NK-92 (cell line): ENCODE data around the gene BLID.

ENCODE experiments used
- DNase-seq: peaks from one replicate; lab custom pipeline; 2025; ENCODE audit not compliant: unreplicated experiment; lab: John Stamatoyannopoulos, UW

The BLID gene

DNA sequence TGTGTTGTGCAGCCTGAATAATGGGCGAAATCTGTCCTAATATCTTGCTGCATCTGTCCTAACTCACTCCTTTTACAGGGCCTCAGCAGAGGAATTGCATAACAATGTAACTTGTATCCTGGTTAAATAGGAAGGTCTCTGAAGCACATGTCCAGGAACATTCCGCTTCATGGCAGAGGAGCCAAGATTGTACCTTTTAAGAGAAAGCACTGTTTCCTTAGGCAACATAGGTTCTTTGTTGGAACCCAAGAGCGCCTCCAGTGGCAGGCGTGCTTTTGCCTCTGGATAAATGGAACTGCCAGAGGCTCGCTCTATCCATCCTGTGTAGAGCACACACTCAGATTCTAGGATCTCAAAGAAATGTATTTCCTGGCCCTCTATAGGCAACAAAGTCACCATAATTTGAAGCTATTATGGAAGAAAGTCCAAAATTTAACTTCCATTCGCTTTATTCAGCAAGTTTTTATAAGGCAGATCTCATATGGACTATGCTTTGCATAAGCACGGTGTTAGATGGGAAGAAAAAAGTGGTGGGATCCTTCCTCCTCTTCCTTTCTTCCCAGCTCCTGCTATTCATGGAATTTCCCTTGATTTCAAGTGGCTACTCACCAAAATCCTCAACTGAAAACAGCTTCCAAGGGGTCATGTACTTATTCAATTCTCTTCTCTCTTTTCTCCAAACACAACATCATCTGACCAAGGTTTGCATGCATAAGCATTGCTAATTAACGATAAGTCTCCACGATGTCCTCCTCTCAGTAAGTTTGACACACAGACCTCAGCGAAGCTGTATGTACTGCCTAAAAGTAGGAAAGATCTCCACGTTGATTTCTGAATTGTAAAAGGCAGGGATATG, at the start of gene BLID:
Gene BLID, minus strand, starts transcription at position 692 of the 856 bp plus-strand sequence. Its CDS starts 293 bp downstream, at position 399.
- DNase-seq: no peak

GRCh38 chr11:122163053-122163819, 47.2 kb upstream of the BLID start:
- DNase-seq: no peak

GRCh38 chr11:122162095-122162494, 46.1 kb upstream of the BLID start:
- no peak for DNase-seq

DNA sequence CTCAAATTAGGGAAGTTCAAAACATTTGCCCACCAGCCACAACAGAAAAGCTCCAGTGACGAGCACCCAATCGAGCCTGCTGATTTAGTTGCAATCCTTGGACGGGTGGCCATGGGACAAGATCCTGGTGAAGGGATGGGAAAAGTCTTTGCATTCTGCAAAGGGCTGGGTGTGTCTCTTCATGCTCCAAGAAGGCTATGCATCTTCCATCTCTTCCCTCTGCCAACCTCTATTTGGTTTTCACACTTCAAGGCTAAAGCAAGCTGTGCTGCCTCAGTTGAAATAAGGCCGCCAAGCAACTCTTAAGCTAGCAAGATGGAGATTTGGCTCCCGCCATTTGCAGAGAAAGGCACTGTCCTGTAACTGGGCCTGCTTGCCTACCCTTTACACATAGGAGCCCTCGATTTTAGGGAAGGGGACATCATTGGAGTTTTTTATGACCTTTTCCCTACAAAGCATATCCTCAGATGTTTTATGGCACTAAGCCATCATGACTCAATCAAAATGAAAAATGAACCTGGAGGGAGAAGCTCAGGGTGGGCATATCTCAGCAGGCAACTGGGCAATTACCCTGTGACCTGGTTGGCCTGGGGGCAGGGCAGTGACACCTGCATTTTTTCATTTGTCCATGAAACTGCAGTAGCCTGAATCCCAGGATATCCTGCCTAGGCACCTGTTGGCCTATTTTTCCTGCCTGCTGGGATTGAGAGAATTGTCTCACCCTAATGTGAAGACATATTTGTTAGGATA, 45.0 kb upstream of the BLID start:
- no peak for DNase-seq

GRCh38 chr11:122159861-122160260, 43.8 kb upstream of the BLID start:
- no peak for DNase-seq

- DNase-seq: no peak
Measured at GRCh38 chr11:122159173-122159721, 43.2 kb upstream of the BLID start.

DNA sequence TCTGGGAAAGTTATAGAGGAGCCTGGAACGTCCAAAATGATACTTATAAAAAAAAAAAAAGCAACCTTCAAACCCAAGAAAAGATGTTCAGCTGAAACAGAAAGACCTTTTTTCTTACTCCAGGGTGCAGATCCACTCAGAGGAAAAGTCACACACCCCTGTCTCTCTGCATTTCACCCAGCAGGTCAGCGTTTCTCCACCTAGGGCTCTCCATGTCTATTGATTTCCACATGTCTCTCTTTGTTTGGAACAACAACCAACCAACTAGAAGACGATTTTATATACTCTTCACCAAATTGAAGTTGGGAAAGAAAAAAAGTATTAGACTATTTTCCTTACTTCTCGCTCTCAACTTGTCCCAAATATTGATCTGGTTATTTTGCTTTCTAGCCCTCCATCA, 42.2 kb upstream of the BLID start:
- no peak for DNase-seq

DNA sequence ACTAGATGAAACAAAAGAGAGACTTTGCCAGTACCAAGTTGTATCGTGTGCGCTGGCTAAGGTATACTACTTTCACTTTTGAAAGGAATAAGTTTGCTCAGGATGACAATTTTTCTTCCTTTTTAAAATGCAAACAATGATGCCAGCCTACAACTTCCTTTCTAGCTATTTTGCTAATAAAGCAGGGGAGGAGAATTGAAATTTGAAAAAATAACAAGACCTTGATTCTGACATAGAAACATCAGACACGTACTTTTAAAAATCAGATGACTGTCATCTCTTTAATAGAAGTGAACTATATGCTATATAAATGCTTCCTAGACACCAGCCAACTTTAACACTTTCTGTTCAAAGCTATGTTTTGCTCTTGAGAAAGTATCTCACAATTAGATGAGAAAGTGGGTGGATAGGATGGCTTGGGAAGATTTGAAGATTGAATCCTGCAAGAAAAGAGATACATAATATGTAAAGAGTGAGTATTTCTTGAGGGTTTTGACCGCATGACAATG, 41.7 kb upstream of the BLID start:
- DNase-seq: no peak

GRCh38 chr11:122156940-122157382, 40.9 kb upstream of the BLID start:
- DNase-seq: no peak

DNA sequence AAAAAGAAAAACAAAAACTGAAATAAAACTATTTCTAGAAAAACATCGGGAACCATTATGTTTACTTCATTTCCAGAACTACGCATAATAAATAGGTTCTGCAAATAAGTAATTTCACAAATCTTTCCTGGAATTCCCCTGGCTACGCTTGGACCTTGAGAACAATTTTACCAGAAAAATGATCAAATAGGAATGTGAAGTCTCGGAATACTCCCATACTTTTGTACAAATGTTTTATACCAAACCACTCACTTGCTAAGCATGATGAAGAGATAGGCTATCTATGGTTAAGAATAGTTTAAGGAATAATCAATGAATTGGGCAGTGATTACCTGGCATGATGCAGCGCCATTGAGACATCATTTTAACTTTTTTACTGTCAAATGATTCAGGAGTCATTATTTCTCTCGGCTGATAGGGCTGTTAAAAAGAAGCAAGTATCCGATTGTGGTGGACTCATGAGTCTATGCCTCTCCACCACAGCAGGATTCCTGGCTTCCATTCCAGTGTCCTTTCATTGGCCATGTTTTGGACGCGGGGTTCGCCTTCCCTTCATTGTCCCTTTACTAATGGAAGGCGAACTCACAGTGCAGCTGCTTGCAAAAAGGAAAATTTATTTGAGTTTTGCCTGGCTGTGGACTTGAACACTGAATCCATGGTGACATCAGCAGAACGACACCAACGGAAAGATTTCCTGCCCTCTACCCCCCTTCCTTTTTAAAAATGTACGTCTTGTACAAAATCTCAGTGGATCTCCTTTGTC, 39.9 kb upstream of the BLID start:
- no peak for DNase-seq

- no peak for DNase-seq
Measured at GRCh38 chr11:122154994-122155393, 39.0 kb upstream of the BLID start.

GRCh38 chr11:122154227-122154626, 38.2 kb upstream of the BLID start:
- no peak for DNase-seq

GRCh38 chr11:122153746-122154145, 37.7 kb upstream of the BLID start:
- no peak for DNase-seq

DNA sequence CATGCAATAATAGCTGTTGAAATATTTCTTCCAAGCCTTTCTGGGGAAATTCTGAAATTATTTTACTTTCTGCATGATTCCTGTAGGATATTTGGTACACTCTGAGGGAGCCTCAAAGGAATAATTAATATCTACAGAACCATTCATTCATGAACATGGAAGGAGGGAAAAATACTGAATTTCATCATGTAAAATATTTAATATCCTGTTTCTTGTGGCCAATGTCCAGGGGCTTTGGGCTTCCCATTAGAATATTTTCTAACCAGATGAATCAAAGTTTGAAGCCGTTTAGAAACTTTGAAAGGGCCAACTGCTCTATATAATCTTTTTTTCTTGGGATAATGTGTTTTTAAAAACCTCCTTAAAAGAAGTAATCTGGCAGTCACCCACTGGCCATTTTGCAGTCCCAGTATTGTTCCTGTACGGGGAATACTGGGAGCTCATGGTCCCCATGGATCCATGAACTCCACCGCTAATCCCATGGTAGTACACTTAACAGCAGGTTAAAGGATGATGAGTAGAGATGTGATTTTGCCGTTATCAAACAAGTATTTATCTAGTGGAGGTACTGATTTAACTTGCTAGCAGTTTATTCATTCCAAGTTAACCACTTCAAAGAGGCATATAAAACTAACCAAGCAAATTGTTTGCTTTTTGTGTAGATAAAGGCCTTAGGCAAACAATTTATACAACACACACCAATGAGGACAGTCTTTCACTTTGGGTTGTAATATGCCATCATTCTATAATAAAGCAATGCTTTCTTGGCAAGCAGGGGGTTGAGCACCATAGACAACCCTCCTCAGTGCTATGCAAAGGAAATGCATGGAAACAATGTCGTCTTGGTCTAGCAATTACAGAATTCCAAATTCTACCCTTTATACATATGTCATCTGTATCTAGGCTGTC, 34.5 kb upstream of the BLID start:
- no peak for DNase-seq

DNA sequence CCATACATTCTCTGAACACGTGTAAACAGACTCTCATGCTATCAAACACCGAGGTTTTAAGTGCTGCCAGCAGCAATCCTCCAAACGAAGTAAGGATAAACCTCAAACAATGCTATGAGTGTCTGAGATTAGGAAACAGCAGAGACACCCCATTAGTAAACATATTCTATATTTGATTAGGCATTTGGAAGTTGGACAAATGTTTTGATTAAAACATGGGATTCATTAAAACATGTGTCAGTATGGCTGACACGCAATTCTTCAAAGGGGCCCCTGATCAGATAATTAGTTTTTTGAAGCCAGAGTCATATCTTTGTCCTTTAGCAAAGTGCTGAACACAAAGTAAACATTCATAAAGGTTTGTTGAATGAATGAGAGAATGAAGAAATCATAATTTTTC, 33.2 kb upstream of the BLID start:
- DNase-seq: no peak

DNA sequence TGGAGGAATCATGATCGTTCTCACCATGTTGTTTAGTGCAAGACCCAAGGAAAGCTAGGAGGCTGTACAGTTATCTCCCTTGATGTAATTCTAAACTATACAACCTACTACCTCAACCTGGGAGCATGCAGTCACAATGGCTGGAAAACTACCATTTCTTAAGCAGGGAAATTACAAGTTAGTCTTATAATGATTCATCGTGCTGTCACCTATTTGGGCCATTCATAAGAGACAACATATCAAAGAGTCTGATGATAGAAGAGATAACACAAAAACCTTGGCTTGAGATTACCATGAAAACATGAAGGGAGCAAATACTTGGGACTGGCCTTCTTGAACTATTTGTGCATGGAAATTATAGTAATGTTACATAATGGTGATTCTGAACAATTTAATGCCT, 30.5 kb upstream of the BLID start:
- DNase-seq: no peak

DNA sequence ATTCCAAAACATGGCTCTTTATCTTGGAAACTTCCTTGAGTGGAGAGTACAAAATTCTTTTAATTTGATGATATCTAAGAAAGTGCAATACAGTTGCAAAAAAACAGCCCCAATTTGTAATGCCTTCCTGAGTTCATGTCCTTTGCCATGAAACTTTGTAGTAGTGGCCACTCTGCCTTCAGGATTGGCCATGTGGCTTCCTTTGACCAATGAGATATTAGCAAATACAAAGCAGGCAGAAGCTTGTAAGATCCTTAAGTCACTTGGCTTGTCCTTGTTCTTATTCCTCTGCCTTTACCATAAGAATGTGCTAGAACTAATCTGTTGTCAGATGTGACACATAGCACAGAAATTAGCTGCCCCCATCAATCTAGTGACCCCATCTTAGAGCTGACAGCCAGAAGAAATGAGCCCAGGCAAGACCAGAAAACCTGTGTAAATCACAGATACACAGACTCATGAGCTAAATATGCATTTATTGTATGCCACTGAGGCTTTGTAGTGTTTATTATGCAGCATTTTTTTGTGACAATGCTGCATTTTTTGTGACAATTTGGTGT, 29.8 kb upstream of the BLID start:
- DNase-seq: no peak

DNA sequence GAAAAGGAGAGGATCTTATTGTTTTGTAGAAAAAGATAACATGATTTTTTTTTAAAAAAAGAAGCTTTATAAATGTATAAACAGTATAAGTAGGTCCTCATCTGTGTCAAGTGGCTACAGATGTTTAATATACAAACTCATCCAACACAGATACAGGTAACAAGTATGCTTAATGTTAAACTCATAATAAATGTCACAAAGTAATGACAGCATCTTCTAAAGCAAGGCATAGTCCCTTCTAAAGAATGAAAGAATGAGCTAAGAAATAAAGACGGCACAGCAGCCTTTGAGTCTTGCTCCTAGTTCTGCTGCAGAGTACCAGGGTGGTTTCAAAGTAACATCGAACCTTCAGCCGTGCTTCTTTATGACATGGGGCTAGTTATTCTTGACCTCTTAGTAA, 28.7 kb upstream of the BLID start:
- no peak for DNase-seq

DNA sequence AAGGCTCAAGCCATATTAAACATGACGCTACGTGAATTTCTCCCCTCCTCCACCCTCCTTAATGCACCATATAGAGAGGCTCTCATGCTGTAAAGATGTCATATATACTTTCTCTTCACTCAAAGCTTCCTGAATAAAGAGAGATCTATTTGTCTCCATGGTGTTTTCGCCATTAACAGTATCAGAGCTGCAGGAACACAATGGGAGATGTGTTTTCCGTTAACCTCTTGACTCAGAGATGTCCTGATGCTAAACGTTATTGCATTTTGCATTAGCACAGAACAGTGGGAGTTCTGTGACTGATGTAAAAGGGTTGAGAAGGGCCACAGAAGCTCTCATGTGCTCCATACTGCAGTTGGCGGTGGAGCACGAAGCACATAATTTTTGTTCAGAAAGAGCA, 25.7 kb upstream of the BLID start:
- no peak for DNase-seq
